ENCODE data around the gene CPVL.
"Not testable (repeated sequence)": the region's sequence is repeated elsewhere in the genome, so short reads cannot be mapped to it uniquely, and the experiment has no call there.

Gene CPVL

GRCh38 chr7:29095631-29096445 is 50.5 kb downstream of the CPVL start:
- TF ChIP-seq, protein P1, sequence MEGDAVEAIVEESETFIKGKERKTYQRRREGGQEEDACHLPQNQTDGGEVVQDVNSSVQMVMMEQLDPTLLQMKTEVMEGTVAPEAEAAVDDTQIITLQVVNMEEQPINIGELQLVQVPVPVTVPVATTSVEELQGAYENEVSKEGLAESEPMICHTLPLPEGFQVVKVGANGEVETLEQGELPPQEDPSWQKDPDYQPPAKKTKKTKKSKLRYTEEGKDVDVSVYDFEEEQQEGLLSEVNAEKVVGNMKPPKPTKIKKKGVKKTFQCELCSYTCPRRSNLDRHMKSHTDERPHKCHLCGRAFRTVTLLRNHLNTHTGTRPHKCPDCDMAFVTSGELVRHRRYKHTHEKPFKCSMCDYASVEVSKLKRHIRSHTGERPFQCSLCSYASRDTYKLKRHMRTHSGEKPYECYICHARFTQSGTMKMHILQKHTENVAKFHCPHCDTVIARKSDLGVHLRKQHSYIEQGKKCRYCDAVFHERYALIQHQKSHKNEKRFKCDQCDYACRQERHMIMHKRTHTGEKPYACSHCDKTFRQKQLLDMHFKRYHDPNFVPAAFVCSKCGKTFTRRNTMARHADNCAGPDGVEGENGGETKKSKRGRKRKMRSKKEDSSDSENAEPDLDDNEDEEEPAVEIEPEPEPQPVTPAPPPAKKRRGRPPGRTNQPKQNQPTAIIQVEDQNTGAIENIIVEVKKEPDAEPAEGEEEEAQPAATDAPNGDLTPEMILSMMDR (IDR thresholded peaks at IDR 0.05), result no peak
- no peak for DNase-seq (ENCODE audit: low spot score)
- H3K27ac ChIP-seq, result no peak overlapping the region
- H3K4me3 ChIP-seq, result no peak overlapping the region

DNA sequence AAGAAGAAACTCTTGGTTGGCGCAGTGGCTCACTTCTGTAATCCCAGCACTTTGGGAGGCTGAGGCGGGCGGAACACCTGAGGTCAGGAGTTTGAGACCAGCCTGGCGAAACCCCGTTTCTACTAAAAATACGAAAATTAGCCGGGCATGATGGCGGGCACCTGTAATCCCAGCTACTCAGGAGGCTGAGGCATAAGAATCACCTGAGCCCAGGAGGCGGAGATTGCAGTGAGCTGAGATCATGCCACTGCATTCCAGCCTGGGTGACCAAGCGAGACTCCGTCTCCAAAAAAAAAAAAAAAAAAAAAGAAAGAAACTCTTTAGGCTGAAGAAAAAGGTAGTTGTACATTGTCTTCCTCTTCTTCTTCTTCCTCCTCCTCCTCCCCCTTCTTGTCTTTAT is 53.2 kb downstream of the CPVL start:
- DNase-seq (ENCODE audit: low spot score); H3K27ac ChIP-seq; H3K4me3 ChIP-seq: not testable (repeated sequence)

- no peak for DNase-seq (ENCODE audit: low spot score)
Measured at GRCh38 chr7:29091715-29092114, 54.6 kb downstream of the CPVL start.

GRCh38 chr7:29090836-29091601 is 55.3 kb downstream of the CPVL start:
- Histone ChIP-seq H3K4me3 (peak overlapping the region; percentile 66), H3K27ac (peak overlapping the region; percentile 59 to 60)
- TF ChIP-seq, protein P1 (IDR thresholded peaks at IDR 0.05), result no peak
- DNase-seq (ENCODE audit: low spot score), result no peak

More at GRCh38 chr7:29091715-29092114, 54.6 kb downstream of the CPVL start:
- TF ChIP-seq, protein P1 (IDR thresholded peaks at IDR 0.05), result no peak
- Histone ChIP-seq H3K27ac (peak overlapping the region; percentile 59 to 60), H3K4me3 (peak overlapping the region; percentile 66)

DNA sequence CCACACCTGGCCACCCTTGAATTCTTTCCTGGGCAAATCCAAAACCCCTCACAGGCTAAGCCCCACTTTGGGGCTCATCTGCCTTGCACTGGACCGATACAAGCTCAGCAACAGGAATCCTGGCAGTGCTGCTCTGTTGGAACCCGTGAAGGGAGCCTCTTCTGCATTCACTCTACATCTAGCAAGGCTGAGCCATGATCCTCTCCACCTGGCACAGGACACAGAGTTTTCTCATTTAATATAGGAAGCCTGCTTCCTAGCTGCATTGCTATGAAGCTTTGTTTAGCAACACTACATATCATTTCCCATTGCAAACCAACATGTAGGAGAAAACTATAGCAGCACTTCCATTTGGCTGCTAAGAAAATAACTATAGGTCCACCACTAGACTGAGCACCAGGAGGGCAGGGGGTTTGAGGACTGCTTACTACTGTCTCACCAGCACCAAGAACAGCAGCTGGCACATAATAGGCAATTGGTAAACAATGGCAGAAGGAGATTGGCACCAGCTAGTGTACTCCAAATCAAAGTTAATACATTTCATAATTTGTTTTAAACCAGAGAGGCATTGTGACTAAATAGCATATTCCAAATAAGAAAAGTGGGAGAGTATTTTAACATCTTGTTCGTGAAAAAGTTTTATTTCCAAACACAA is 56.1 kb downstream of the CPVL start:
- Histone ChIP-seq H3K27ac (peak overlapping the region in 1 of 2 donors; percentile 59), H3K4me3 (peak overlapping the region; percentile 66)
- TF ChIP-seq, protein P1 (IDR thresholded peaks at IDR 0.05), result no peak
- DNase-seq (ENCODE audit: low spot score), result no peak

GRCh38 chr7:29087840-29088170 is 58.5 kb downstream of the CPVL start:
- TF ChIP-seq, protein P1 (IDR thresholded peaks at IDR 0.05), result no peak
- Histone ChIP-seq H3K27ac (no peak overlapping the region), H3K4me3 (no peak overlapping the region)
- DNase-seq (ENCODE audit: low spot score), result no peak

- TF ChIP-seq, protein P1 (IDR thresholded peaks at IDR 0.05), result no peak
- DNase-seq (ENCODE audit: low spot score), result no peak
- Histone ChIP-seq H3K4me3 (no peak overlapping the region), H3K27ac (no peak overlapping the region)
Measured at GRCh38 chr7:29086545-29086944, 59.8 kb downstream of the CPVL start.

Measured in coronary artery (tissue), 2 donors.